Prostate gland (tissue), 2 donors: ENCODE data around the gene SPX. TPM values are rescaled to one million over a fixed set of nuclear protein-coding genes. Genes with fewer than 3 reads are reported as not detected.

Experiments used
- DNase-seq: peaks from one replicate; pipeline ENCODE4 v3.0.0-alpha.2; 2019; ENCODE audit warnings: low spot score
- H3K27ac ChIP-seq, 2 donors: fragments of 200-600 bp; sonication (generic); 2 replicates each; pipeline ENCODE4 v1.5.1; 2017 to 2019
- H3K27me3 ChIP-seq: fragments of 200-600 bp; sonication (generic); replicated peaks from 2 replicates; pipeline ENCODE4 v1.5.1; 2019; ENCODE audit not compliant: insufficient read depth
- H3K36me3 ChIP-seq, 2 donors: fragments of 200-600 bp; sonication (generic); 1 replicate in 1 of 2; 2 replicates in 1 of 2; pipeline versions ENCODE4 v1.5.1 to v1.8.1; 2017 to 2019
- H3K4me1 ChIP-seq: fragments of 200-600 bp; sonication (generic); replicated peaks from 2 replicates; pipeline ENCODE4 v1.5.1; 2019
- H3K4me3 ChIP-seq, 2 donors: fragments of 200-600 bp; sonication (generic); 2 replicates each; pipeline ENCODE4 v1.5.1; 2017 to 2019
- H3K9me3 ChIP-seq: fragments of 200-600 bp; sonication (generic); 2 replicates; pipeline ENCODE4 v1.5.1; 2017
- CTCF ChIP-seq, 4 experiments: fragments of 200-600 bp in 2 of 4; fragments of 450-650 bp in 2 of 4; sonication (generic) in 2 of 4; IDR thresholded peaks; 1 replicate in 3 of 4; 2 replicates in 1 of 4; pipeline ENCODE4 v1.5.1; 2016 to 2019; ENCODE audit warnings: antibody characterized with exemption in 4 of 4, mild to moderate bottlenecking in 2 of 4, moderate library complexity in 2 of 4
- POLR2A ChIP-seq: fragments of 450-650 bp; IDR thresholded peaks from one replicate; pipeline ENCODE4 v1.6.1; 2016; ENCODE audit warnings: antibody characterized with exemption, mild to moderate bottlenecking
- POLR2AphosphoS5 ChIP-seq: sonication (generic); formaldehyde crosslinking; IDR thresholded peaks from one replicate; pipeline ENCODE4 v1.6.1; 2017; ENCODE audit warnings: antibody characterized with exemption
- WGBS: methylation state at CpG from one replicate; pipeline ENCODE4 v1.1.5; 2018; 5-methylcytosine and 5-hydroxymethylcytosine counted together
- intact Hi-C: fragments of 100-400 bp; cut with DNase I; formaldehyde crosslinking; loops from one replicate; pipeline ENCODE4 v1.14.2; 2022
- total RNA-seq, 2 donors: library from RNA; depleted of rRNA; stranded (reverse); fragments of >200 nt; gene quantifications; one replicate each; pipeline ENCODE4 v1.1.0, GENCODE V29; 2016

SPX gene
- total RNA-seq = under 1 TPM in 1 of 2 donors, not detected in 1; 0.51 TPM

GRCh38 chr12:21526053-21526452 is at the start of gene SPX:
SPX (plus strand) TSS chr12:21526296; CDS start chr12:21526473, 177 bp downstream.
- intact Hi-C loops = no loop called here
- H3K27me3 ChIP-seq = no peaks in the 10 kb centered on the region
- no peaks in the 10 kb centered on the region for H3K36me3 ChIP-seq
- 96% methylated on average over 1 of the region's 1 CpG for WGBS
- no peak for DNase-seq
- H3K9me3 ChIP-seq = no peaks in the 10 kb centered on the region
- H3K4me3 ChIP-seq = no peak within 1 kb of the TSS
- H3K4me1 ChIP-seq = no peaks in the 10 kb centered on the region
- H3K27ac ChIP-seq = no peak within 1 kb of the TSS
- TF ChIP-seq POLR2AphosphoS5 (no peak), CTCF (IDR thresholded peaks at IDR 0.05) (no peak), POLR2A (no peak)

GRCh38 chr12:21476949-21477348 is 49.1 kb upstream of the SPX start:
- H3K27ac ChIP-seq = no peak overlapping the region
- TF ChIP-seq POLR2A (no peak), CTCF (IDR thresholded peaks at IDR 0.05) (no peak), POLR2AphosphoS5 (no peak)
- 85% methylated on average over 3 of the region's 3 CpGs for WGBS
- H3K4me3 ChIP-seq = no peak overlapping the region
- no peaks in the 10 kb centered on the region for H3K36me3 ChIP-seq
- no peaks in the 10 kb centered on the region for H3K9me3 ChIP-seq
- no peaks in the 10 kb centered on the region for H3K27me3 ChIP-seq
- DNase-seq = no peak
- no peaks in the 10 kb centered on the region for H3K4me1 ChIP-seq
- intact Hi-C loops = no loop called here

GRCh38 chr12:21478756-21479455 is 47.2 kb upstream of the SPX start:
- Histone ChIP-seq H3K4me1 (no peaks in the 10 kb centered on the region), H3K36me3 (no peaks in the 10 kb centered on the region), H3K9me3 (no peaks in the 10 kb centered on the region), H3K27ac (no peak overlapping the region), H3K27me3 (no peaks in the 10 kb centered on the region), H3K4me3 (no peak overlapping the region)
- WGBS = 90% methylated on average over 10 of the region's 10 CpGs
- no peak for DNase-seq
- intact Hi-C loops = no loop called here
- TF ChIP-seq POLR2A = no peak

GRCh38 chr12:21483531-21483930 is 42.6 kb upstream of the SPX start:
- no peak overlapping the region for H3K4me3 ChIP-seq
- no peaks in the 10 kb centered on the region for H3K4me1 ChIP-seq
- no peaks in the 10 kb centered on the region for H3K27me3 ChIP-seq
- DNase-seq = no peak
- H3K36me3 ChIP-seq = no peaks in the 10 kb centered on the region
- no peaks in the 10 kb centered on the region for H3K9me3 ChIP-seq
- 70% methylated on average over 3 of the region's 3 CpGs for WGBS
- intact Hi-C loops = no loop called here
- H3K27ac ChIP-seq = no peak overlapping the region
- TF ChIP-seq POLR2AphosphoS5 (no peak), CTCF (IDR thresholded peaks at IDR 0.05) (no peak), POLR2A (no peak)

GRCh38 chr12:21485998-21486397 is 40.1 kb upstream of the SPX start:
- DNase-seq = no peak
- intact Hi-C loops = no loop called here
- Histone ChIP-seq H3K27me3 (no peaks in the 10 kb centered on the region), H3K4me3 (no peak overlapping the region), H3K4me1 (no peaks in the 10 kb centered on the region), H3K27ac (no peak overlapping the region), H3K9me3 (no peaks in the 10 kb centered on the region), H3K36me3 (no peaks in the 10 kb centered on the region)
- TF ChIP-seq CTCF (IDR thresholded peaks at IDR 0.05) = no peak
- no peak for TF ChIP-seq POLR2A
